Fibroblast of the conjunctiva (primary cell): ENCODE data around the gene TJP1.
"Not testable (repeated sequence)": the region's sequence is repeated elsewhere in the genome, so short reads cannot be mapped to it uniquely, and the experiment has no call there.

Experiments
- DNase-seq: peaks from one replicate; pipeline ENCODE4 v3.0.0-alpha.2; 2010; ENCODE audit warnings: low read depth

Gene TJP1

GRCh38 chr15:29700296-29700695, 122.0 kb downstream of the TJP1 start:
- no peak for DNase-seq

GRCh38 chr15:29699791-29700190, 122.5 kb downstream of the TJP1 start:
- DNase-seq, result no peak

DNA sequence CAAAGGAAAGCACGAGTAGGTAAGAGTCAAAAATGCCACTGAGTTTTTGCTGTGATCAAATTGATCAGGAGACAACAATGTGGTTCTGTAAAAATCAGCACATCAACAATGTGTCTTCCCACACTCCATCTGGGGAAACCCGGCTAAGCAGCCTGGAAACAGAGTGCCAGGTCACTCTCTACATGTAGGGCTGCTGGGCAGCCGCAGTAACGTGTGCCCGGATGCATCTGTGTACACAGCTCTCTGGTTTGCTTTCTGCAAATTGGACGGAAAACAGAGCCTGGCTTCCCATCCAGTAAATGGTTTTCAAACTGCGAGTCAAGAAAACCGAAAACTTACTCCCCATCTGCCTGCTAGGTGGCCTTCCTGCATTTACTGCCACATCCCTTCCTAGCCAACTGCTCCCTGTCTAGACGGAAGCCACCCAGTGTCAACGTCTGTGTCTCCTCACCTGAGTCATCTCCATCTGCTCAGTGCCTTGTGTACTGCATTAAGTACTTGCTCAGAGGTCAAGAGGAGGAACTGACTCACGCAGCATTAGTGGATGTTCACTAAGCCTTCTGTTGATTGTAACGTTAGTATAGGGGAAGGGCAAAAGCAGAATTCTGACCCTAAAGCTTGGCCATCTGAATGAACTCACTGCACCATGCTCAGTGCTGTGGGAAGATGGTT, 124.1 kb downstream of the TJP1 start:
- no peak for DNase-seq

GRCh38 chr15:29696950-29697738, 125.1 kb downstream of the TJP1 start:
- DNase-seq, result no peak

DNA sequence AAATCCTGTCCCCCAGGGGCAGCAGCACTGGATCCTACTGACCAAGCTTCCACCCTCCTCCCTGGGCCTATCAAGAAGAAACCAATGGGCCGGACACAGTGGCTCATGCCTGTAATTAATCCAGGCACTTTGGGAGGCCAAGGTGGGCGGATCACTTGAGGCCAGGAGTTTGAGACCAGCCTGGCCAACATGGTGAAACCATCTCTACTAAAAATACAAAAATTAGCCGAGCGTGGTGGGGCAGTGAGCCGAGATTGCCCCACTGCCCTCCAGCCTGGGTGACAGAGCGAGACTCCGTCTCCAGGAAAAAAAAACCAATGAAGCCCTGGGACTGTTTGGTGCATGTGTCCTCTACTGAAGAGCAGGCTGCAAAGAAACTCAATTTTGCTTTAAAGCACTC, 125.8 kb downstream of the TJP1 start:
- DNase-seq, result not testable (repeated sequence)

DNA sequence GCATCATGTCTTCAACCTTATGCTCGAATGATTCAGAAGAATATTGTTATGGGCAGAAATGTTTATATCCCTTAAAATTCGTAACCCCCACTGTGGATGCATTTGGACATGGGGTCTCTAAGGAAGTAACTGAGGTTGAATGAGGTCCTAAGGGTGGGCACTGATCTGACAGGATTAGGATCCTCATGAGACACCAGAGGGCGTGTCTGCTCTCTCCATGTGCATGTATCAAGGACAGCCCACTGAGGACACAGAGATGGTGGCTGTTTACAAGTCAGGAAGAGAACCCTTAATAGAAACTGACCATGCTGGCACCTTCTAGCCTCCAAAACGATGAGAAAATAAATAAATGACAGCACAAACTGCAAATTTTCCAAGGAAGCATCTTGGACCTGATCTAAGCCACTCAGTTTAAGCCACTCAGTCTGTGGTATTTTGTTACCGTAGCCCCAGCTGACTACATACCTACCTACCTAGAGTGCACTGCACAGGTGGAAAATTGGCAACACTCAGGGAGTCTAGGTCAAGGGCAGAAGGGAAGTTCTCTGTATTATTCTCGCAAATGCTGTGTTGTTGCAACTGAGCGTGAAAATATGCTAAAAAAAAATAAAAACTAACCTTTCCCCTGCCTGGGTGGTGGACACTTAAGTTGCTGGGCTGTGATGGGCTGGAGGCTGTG, 126.6 kb downstream of the TJP1 start:
- no peak for DNase-seq

DNA sequence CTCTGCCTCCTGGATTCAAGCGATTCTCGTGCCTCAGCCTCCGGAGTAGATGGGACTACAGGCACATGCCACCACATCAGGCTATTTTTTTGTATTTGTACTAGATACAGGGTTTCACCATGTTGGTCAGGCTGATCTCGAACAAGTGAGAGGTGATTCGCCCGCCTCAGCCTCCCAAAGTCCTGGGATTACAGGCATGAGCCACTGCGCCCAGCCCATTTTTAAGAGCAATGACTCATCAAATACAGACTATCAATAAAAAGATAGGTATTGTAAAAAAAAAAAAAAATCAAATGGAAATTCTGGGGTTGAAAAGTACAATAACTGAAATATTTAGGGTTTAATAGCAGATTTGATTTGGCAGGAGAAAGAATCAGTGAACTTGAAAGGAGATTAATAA, 129.0 kb downstream of the TJP1 start:
- DNase-seq, result no peak

GRCh38 chr15:29692527-29692926, 129.7 kb downstream of the TJP1 start:
- DNase-seq, result no peak

DNA sequence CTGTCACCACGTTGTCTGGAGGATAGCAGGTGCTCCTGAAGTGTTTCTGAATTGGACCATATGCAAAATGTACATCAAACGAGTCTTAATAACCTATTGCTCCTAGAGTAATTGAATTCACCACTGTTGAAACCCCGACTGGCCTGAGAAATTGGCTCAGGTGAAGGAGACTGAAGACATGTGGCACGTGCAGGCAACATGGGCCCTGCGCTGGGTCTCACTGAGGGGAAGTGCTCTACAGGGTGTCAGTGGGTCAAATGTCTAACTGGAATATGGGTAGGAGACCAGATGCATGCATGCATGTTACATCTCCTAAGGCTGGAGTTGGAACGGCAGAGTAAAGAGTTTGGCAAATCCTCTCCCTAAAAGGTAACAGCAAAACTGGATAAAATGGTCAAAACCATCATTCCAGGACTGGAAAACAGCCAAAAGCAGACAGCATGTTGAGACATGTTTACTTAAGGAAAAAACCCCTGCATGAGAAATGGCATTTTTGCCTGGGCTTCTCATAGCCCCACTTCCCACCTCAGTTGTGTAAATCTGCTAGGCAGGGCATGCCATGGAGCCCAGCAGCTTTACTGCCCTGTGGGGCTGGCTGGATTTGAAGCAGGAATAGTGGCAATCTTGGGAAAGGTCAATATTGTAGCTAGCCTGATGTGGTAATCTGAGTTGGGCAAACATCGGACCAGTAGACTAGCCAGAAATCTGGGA, 131.3 kb downstream of the TJP1 start:
- no peak for DNase-seq

- no peak for DNase-seq
These were observed 132.8 kb downstream of the TJP1 start for GRCh38 chr15:29689287-29689986.

GRCh38 chr15:29688506-29689286, 133.6 kb downstream of the TJP1 start:
- no peak for DNase-seq

DNA sequence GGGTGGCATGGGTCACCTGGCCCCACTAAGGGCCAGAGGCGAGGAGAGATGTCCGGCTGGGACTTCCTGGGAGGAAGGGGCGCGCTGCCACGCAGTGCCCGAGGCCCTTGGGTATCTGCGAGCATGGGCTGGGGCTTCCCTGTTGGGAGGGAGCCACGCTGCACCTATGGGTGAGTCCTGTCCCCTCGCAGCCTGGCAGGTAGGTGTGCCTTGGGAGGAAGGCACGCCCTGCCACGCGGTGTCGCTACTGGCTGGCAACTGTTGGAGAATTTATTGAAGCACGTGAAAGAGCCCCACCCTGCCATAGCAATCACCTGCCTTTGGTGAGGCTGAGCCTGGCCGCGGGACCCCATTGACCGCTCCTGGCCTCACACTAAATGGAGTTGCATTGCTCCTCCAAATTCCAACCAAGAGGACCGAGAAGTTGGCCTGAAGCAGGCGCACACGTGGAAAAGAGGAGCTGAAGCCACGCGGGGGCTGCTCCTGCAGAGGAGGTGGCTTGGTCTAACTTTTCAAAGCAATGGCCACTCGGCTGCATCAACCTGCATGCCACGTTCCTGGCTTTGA, 134.2 kb downstream of the TJP1 start:
- DNase-seq, result no peak

DNA sequence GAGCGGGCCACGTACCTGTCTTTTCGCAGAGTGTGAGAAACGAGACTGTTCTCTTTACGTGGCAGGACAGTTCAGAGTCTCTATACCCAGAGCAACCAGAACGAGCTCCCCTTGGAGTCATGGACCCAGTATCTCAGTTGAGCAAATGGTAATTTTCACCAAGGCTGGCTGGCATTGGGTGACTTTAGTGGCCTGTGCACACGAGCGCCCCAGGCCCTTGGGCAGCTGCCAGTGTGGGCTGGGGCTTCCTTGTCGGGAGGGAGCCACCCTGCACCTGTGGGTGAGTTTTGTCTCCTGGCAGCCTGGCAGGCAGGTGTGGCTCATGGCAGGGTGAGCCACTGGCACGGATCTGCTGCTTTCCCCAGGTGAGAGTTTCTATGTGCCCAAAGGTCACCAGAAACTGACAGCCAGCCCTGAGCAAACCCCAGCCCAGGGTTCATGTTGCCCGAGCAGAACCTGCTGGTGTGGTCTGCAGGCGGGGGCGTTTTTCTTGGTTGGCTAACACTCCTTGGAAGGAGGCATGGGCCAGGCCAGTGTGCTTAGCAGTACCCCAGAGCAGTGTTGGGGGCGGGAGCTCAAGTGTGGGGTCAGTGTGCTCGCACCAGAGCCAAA, 135.0 kb downstream of the TJP1 start:
- no peak for DNase-seq

DNA sequence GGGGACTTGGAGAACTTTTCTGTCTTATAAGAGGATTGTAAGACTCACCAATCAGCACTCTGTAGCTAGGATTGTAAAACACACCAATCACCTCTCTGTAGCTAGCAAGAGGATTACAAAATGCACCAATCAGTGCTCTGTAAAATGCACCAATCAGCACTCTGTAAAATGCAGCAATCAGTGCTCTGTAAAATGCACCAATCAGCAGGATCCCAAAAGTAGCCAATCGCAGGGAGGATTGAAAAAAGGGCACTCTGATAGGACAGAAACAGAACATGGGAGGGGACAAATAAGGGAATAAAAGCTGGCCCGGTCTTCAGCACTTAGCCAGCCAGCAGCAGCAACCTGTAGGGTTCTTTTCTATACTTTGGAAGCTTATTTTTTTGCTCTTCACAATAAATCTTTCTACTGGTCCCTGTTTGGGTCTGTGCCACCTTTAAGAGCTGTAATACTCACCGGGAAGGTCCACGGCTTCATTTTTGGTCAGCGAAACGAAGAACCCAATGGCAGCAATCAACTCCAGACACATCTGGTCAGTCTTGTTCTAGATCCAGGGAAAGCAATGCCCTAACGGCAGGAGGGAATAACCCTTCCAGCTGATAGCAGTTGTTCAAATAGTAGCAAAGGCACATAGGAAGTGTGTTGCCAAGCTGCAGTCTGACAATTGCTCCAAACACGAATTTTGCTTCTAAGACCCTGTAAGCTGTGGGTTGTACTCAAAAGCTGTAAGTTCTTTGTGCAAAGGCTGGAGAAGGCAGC, 135.6 kb downstream of the TJP1 start:
- DNase-seq, result no peak

GRCh38 chr15:29686079-29686425, 136.2 kb downstream of the TJP1 start:
- no peak for DNase-seq

GRCh38 chr15:29685156-29686078, 136.9 kb downstream of the TJP1 start:
- no peak for DNase-seq

DNA sequence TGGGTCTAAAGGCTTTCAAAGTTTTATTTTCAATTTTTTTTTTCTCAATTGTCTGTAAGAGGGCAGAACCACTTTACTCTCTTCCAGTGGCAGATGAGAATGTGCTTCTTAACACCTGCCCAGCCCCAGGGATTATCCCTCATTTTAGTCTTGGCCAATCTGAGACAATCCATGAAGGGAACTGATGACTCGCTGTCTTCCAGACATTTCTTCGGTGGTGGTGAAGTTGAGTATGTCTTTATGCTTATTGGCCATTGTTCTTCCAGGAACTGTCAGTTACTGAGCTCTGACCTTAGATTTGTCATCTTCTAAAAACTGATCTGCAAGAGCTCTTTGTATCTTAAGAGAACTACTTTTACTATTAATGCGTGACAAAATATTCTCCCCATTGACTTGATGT, 139.5 kb downstream of the TJP1 start:
- no peak for DNase-seq

DNA sequence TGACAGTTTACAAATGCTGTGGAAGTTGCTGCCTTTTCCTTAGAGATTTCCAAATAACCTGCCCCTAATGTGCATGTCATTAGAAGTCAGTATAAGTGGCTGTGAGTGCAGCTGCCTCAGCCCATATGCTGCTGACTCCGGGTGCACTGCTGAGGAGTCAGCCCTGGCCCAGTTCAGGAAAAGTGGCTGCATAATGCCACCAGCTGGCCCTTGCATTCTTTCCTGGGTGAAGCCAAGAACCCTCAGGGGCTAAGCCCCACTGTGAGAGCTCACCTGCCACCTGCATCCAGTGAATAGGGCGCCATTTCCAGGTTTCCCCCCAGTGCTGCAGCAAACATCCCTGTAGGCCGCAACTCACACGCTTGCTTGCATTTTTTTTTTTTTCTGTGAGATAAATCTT, 139.9 kb downstream of the TJP1 start:
- DNase-seq, result no peak

DNA sequence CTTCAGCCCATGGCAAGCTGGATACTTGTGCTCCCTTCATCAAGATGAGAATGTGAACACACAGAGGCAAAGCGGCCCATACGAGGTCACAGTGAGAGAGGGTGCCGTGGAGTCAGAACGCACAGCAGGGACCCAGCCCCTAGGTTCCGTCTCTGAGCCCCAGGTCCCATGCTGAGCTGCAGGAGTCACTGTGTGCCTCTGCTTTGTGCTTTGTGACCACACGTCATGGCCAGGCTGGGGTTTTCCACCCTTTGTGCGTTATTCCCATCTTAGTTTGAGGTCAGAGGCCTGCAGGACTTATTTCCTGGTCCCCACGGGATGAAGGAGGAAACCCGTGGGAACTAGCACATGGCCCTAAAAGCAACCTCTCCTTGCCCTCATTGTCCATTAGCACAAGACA, 140.3 kb downstream of the TJP1 start:
- DNase-seq, result no peak
